ENCODE measurements around the gene RYR1. TPM values are rescaled to one million over a fixed set of nuclear protein-coding genes. Genes with fewer than 3 reads are reported as not detected.
A peak's percentile ranks its signal among the peaks of the same experiment; 100 is the strongest.

The RYR1 gene
- total RNA-seq, 1 experiment from 2014 or later = 34.2 TPM

GRCh38 chr19:38618590-38619360 lies 185.3 kb downstream of the RYR1 start, which contains the start of gene EIF3K:
EIF3K (plus strand) TSS chr19:38619188; CDS start chr19:38619269, 81 bp downstream.
- Histone ChIP-seq H3K4me3 (ENCODE audit: low read depth in 2 of 2, low read length in 2 of 2) (peak within 1 kb of the TSS; percentile 47 to 85), H3K4me1 (ENCODE audit: control insufficient read depth, insufficient read depth, low read length) (peaks cover 16% of the 10 kb centered on the region), H3K27ac (ENCODE audit: low read length) (peak within 1 kb of the TSS; percentile 96), H3K36me3 (ENCODE audit: control insufficient read depth, insufficient read depth, low read length) (peaks cover 25% of the 10 kb centered on the region), H3K9me3 (ENCODE audit: control insufficient read depth, insufficient read depth, low read depth, low read length) (no peaks in the 10 kb centered on the region), H3K27me3 (ENCODE audit: control insufficient read depth, insufficient read depth, low read length) (no peaks in the 10 kb centered on the region)
- CTCF ChIA-PET = interaction anchor here (1.1 to 5.0 kb wide), 9 partner anchors 14 to 1686 kb away, joined by 3 to 44 read pairs (median 7); no protein-coding TSS in a partner anchor
- in situ Hi-C loops (cut with HindIII; ENCODE audit: low pct_unique_long_range_greater_than_20kb, low sequenced_read_pairs) = loop anchor here (5.0 kb wide), 1 partner anchor 71 kb away; no protein-coding TSS in a partner anchor
- intact Hi-C loops (cut with micrococcal nuclease; ENCODE audit: unreplicated experiment) = loop anchor here (5.0 kb wide), 2 partner anchors 76 to 101 kb away; no protein-coding TSS in a partner anchor
- TF ChIP-seq SIN3A (IDR thresholded peaks at IDR 0.05; ENCODE audit: borderline replicate concordance, insufficient read depth, low read depth, low read length) (no peak), TCF7L2 (IDR thresholded peaks at IDR 0.05; ENCODE audit: low read depth, low read length) (no peak), REST (IDR thresholded peaks at IDR 0.05; ENCODE audit: insufficient read depth in 1 of 2, low read depth in 2 of 2, low read length in 1 of 2) (no peak), CTCF (IDR thresholded peaks at IDR 0.05) (no peak), POLR2AphosphoS5 (IDR thresholded peaks at IDR 0.05; ENCODE audit: low read depth, low read length) (no peak)
- POLR2A ChIA-PET = interaction anchor here (0.5 to 2.0 kb wide), 22 partner anchors 10 to 1707 kb away, joined by 3 to 10 read pairs (median 4); partner anchors contain the start of genes ACTN4, NFKBIB and SIRT2
- DNase-seq (ENCODE audit: low read depth, low spot score) (peak; percentile 100), ATAC-seq (peak; percentile 94)
- no TSS peak for BruUV-seq (replicated peaks)

GRCh38 chr19:38619361-38620174 lies 186.1 kb downstream of the RYR1 start:
- peak; percentile 25; the same call in 1 of the 2 replicates for ATAC-seq
- POLR2A ChIA-PET = interaction anchor here (0.6 to 2.0 kb wide), 15 partner anchors 10 to 1701 kb away, joined by 3 to 12 read pairs (median 4); partner anchors contain the start of genes ACTN4, NFKBIB and SIRT2
- intact Hi-C loops (cut with micrococcal nuclease; ENCODE audit: unreplicated experiment) (loop anchor here (5.0 kb wide), 2 partner anchors 77 to 102 kb away; no protein-coding TSS in a partner anchor), in situ Hi-C loops (cut with HindIII; ENCODE audit: low pct_unique_long_range_greater_than_20kb, low sequenced_read_pairs) (loop anchor here (5.0 kb wide), 1 partner anchor 72 kb away; no protein-coding TSS in a partner anchor)
- Histone ChIP-seq H3K36me3 (ENCODE audit: control insufficient read depth, insufficient read depth, low read length) (peaks cover 30% of the 10 kb centered on the region), H3K4me3 (ENCODE audit: low read depth in 2 of 2, low read length in 2 of 2) (peak overlapping the region; percentile 47 to 85), H3K9me3 (ENCODE audit: control insufficient read depth, insufficient read depth, low read depth, low read length) (no peaks in the 10 kb centered on the region), H3K27ac (ENCODE audit: low read length) (peak overlapping the region; percentile 96), H3K27me3 (ENCODE audit: control insufficient read depth, insufficient read depth, low read length) (no peaks in the 10 kb centered on the region), H3K4me1 (ENCODE audit: control insufficient read depth, insufficient read depth, low read length) (peaks cover 16% of the 10 kb centered on the region)
- CTCF ChIA-PET = interaction anchor here (0.6 to 5.0 kb wide), 11 partner anchors 13 to 1686 kb away, joined by 3 to 44 read pairs (median 7); no protein-coding TSS in a partner anchor
- no peak for DNase-seq (ENCODE audit: low read depth, low spot score)
- BruUV-seq (replicated peaks) = TSS peak; percentile 85
- no peak for TF ChIP-seq POLR2AphosphoS5 (IDR thresholded peaks at IDR 0.05; ENCODE audit: low read depth, low read length)
- no peak for TF ChIP-seq TCF7L2 (IDR thresholded peaks at IDR 0.05; ENCODE audit: low read depth, low read length)
- TF ChIP-seq CTCF (IDR thresholded peaks at IDR 0.05) = no peak
- TF ChIP-seq REST (IDR thresholded peaks at IDR 0.05; ENCODE audit: insufficient read depth in 1 of 2, low read depth in 2 of 2, low read length in 1 of 2) = no peak
